Measurements from ENCODE around the gene UTP14C. TPM values are rescaled to one million over a fixed set of nuclear protein-coding genes. Genes with fewer than 3 reads are reported as not detected.

Gene UTP14C
- total RNA-seq, 1 experiment from 2014 or later = 14.6 TPM

DNA sequence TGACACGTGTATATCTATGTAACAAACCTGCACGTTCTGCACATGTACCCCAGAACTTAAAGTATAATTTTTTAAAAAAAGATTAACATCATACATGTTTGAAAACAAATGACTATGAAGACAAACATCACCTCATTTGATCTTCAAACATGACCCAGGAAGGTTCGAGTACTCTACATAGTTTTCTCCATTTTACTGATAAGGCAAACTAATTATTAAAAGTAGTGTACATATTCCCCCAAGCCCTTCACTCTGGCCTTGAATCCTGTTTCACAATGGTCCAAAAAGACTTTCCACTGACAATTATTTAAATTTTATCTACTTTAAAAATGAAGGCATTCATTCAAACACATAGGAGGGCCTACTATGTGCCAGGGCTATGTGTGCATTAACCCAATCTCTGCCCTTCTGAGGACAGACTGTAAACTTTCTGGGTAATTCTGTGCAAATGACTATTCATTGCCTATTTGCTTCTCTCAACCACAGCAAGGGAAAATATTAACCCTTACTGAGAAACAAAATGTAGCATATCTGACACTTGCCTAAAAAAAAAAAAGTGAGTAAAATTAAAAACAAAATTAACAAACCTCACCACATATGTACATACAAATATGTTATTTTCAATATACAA is 35.4 kb upstream of the UTP14C start:
- BruUV-seq (replicated peaks) = no TSS peak
- H3K4me1 Mint-ChIP-seq (ENCODE audit: insufficient read depth, unreplicated experiment) = no peaks in the 10 kb centered on the region
- H3K27me3 Mint-ChIP-seq (ENCODE audit: insufficient read depth, unreplicated experiment) = peaks cover 19% of the 10 kb centered on the region
- no peak for DNase-seq (ENCODE audit: unreplicated experiment)
- no peak overlapping the region for H3K27ac Mint-ChIP-seq (ENCODE audit: low read depth, unreplicated experiment)
- CTCF ChIA-PET = interaction anchor here (0.7 kb wide), 1 partner anchor 8 kb away, joined by 3 read pairs; no protein-coding TSS in a partner anchor
- intact Hi-C loops (cut with micrococcal nuclease) = no loop called here
- H3K9me3 Mint-ChIP-seq (ENCODE audit: unreplicated experiment) = peaks cover 3% of the 10 kb centered on the region
- no peak overlapping the region for H3K4me3 Mint-ChIP-seq (ENCODE audit: unreplicated experiment)
- TF ChIP-seq CTCF (IDR thresholded peaks at IDR 0.05; ENCODE audit: unreplicated experiment) = no peak
- no peaks in the 10 kb centered on the region for H3K36me3 Mint-ChIP-seq (ENCODE audit: insufficient read depth, unreplicated experiment)
- POLR2A ChIA-PET = no interaction called here

DNA sequence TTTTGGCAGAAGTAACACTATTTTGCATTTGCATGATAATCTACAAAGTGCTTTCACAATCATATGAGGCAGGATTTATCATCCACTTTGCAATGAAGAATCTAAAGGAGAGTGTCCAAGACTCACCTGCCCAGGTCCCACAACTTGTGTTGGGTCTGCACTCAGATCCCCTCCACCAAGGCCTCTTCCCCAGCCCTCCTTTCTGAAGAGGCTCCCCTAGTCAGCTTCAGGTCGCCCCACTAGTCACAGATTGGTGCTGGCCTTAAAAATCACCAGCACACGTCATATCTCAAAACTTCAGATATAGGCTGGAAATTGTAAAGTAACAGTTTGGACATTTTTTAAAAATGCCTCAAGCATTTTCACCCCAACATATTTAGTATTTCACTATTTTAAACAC is 30.8 kb upstream of the UTP14C start:
- H3K4me3 Mint-ChIP-seq (ENCODE audit: unreplicated experiment) = no peak overlapping the region
- no TSS peak for BruUV-seq (replicated peaks)
- no peaks in the 10 kb centered on the region for H3K27me3 Mint-ChIP-seq (ENCODE audit: insufficient read depth, unreplicated experiment)
- DNase-seq (ENCODE audit: unreplicated experiment) = no peak
- ChIA-PET POLR2A (no interaction called here), CTCF (interaction anchor here (0.6 to 2.0 kb wide), 3 partner anchors 8 to 48 kb away, joined by 3 to 9 read pairs (median 4); no protein-coding TSS in a partner anchor)
- peaks cover 5% of the 10 kb centered on the region for H3K4me1 Mint-ChIP-seq (ENCODE audit: insufficient read depth, unreplicated experiment)
- intact Hi-C loops (cut with micrococcal nuclease) = no loop called here
- TF ChIP-seq CTCF (IDR thresholded peaks at IDR 0.05; ENCODE audit: unreplicated experiment) = no peak
- no peaks in the 10 kb centered on the region for H3K9me3 Mint-ChIP-seq (ENCODE audit: unreplicated experiment)
- H3K36me3 Mint-ChIP-seq (ENCODE audit: insufficient read depth, unreplicated experiment) = no peaks in the 10 kb centered on the region
- no peak overlapping the region for H3K27ac Mint-ChIP-seq (ENCODE audit: low read depth, unreplicated experiment)

- Mint-ChIP-seq H3K27ac (ENCODE audit: low read depth, unreplicated experiment) (peak overlapping the region; percentile 29), H3K27me3 (ENCODE audit: insufficient read depth, unreplicated experiment) (peaks cover 12% of the 10 kb centered on the region), H3K36me3 (ENCODE audit: insufficient read depth, unreplicated experiment) (no peaks in the 10 kb centered on the region), H3K4me3 (ENCODE audit: unreplicated experiment) (no peak overlapping the region), H3K9me3 (ENCODE audit: unreplicated experiment) (no peaks in the 10 kb centered on the region), H3K4me1 (ENCODE audit: insufficient read depth, unreplicated experiment) (peaks cover 18% of the 10 kb centered on the region)
- no TSS peak for BruUV-seq (replicated peaks)
- POLR2A ChIA-PET = interaction anchor here (1.0 to 1.1 kb wide), 2 partner anchors 16 to 132 kb away, joined by 5 to 6 read pairs; partner anchors contain the start of genes ALG11 and NEK5
- CTCF ChIA-PET = interaction anchor here (0.6 to 10.2 kb wide), 4 partner anchors 11 to 367 kb away, joined by 3 to 97 read pairs (median 4); partner anchors contain the start of gene NEK5
- no peak for TF ChIP-seq CTCF (IDR thresholded peaks at IDR 0.05; ENCODE audit: unreplicated experiment)
- DNase-seq (ENCODE audit: unreplicated experiment) = peak; percentile 23
- intact Hi-C loops (cut with micrococcal nuclease) = loop anchor here (5.0 kb wide), 1 partner anchor 99 kb away; no protein-coding TSS in a partner anchor
Observed at GRCh38 chr13:51995677-51996551, 28.6 kb upstream of the UTP14C start.

DNA sequence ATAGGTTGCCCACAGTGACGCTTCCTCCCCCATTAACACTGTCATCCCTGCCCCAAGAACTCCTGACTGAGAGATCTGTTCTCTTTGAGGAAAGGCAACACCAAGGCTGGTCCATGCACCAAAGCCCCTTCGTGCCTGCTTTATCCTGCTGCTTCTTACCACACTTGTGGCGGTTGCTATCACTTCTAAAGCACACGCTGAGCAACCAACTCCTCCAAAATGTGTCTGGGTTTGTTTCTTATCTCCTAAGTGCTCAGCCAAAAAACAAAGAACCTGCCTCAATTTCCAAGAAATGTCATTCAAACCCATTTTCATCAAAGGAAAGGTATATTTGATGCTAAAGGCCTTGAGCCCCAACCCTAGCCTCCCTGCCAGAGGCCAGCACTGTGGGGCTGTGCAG is 27.9 kb upstream of the UTP14C start:
- no TSS peak for BruUV-seq (replicated peaks)
- ChIA-PET CTCF (interaction anchor here (0.7 to 10.2 kb wide), 5 partner anchors 10 to 134 kb away, joined by 3 to 97 read pairs (median 4); partner anchors contain the start of gene NEK5), POLR2A (interaction anchor here (1.0 to 1.1 kb wide), 2 partner anchors 16 to 131 kb away, joined by 4 to 6 read pairs; partner anchors contain the start of genes ALG11 and NEK5)
- Mint-ChIP-seq H3K27ac (ENCODE audit: low read depth, unreplicated experiment) (no peak overlapping the region), H3K27me3 (ENCODE audit: insufficient read depth, unreplicated experiment) (peaks cover 12% of the 10 kb centered on the region), H3K9me3 (ENCODE audit: unreplicated experiment) (no peaks in the 10 kb centered on the region), H3K4me1 (ENCODE audit: insufficient read depth, unreplicated experiment) (peaks cover 22% of the 10 kb centered on the region), H3K36me3 (ENCODE audit: insufficient read depth, unreplicated experiment) (no peaks in the 10 kb centered on the region), H3K4me3 (ENCODE audit: unreplicated experiment) (no peak overlapping the region)
- DNase-seq (ENCODE audit: unreplicated experiment) = no peak
- intact Hi-C loops (cut with micrococcal nuclease) = loop anchor here (5.0 kb wide), 1 partner anchor 99 kb away; no protein-coding TSS in a partner anchor
- no peak for TF ChIP-seq CTCF (IDR thresholded peaks at IDR 0.05; ENCODE audit: unreplicated experiment)
